Central memory CD8-positive, alpha-beta T cell (primary cell): ENCODE data around the gene DOCK1.

Experiments
- ATAC-seq: fragments of 150-1000 bp; cut with Tn5 transposase; replicated peaks from 2 replicates; pipeline ENCODE4 v1.10.0; 2022; ENCODE audit warnings: mild to moderate bottlenecking, moderate FRiP score, moderate number of reproducible peaks; ENCODE audit not compliant: poor library complexity, severe bottlenecking; ENCODE audit errors: extremely low read depth
- DNase-seq, 2 donors: peaks; one replicate each; pipeline ENCODE4 v3.0.0; 2021; ENCODE audit warnings: low spot score in 2 of 2
- H3K27ac Mint-ChIP-seq: one replicate; pipeline ENCODE4 v1.8.0; 2022; ENCODE audit warnings: low read depth, mild to moderate bottlenecking, moderate library complexity, mixed read lengths
- H3K27me3 Mint-ChIP-seq: one replicate; pipeline ENCODE4 v1.8.0; 2022; ENCODE audit warnings: mixed read lengths
- H3K36me3 Mint-ChIP-seq: one replicate; pipeline ENCODE4 v1.8.0; 2022; ENCODE audit warnings: mild to moderate bottlenecking, moderate library complexity, mixed read lengths; ENCODE audit not compliant: insufficient read depth
- H3K4me1 Mint-ChIP-seq: one replicate; pipeline ENCODE4 v1.8.0; 2022; ENCODE audit warnings: mixed read lengths
- H3K4me3 Mint-ChIP-seq: one replicate; pipeline ENCODE4 v1.8.0; 2022; ENCODE audit warnings: mild to moderate bottlenecking, moderate library complexity, mixed read lengths
- H3K9me3 Mint-ChIP-seq: one replicate; pipeline ENCODE4 v1.8.0; 2022; ENCODE audit warnings: mixed read lengths

DOCK1 gene

GRCh38 chr10:127267442-127267841 is 362.2 kb downstream of the DOCK1 start:
- DNase-seq = no peak
- Mint-ChIP-seq H3K4me1 (no peaks in the 10 kb centered on the region), H3K27ac (no peak overlapping the region), H3K27me3 (no peaks in the 10 kb centered on the region), H3K4me3 (no peak overlapping the region), H3K36me3 (no peaks in the 10 kb centered on the region), H3K9me3 (no peaks in the 10 kb centered on the region)
- no peak for ATAC-seq

- no peaks in the 10 kb centered on the region for H3K9me3 Mint-ChIP-seq
These were observed 366.8 kb downstream of the DOCK1 start for GRCh38 chr10:127272076-127272475.

GRCh38 chr10:127275272-127275671 is 370.0 kb downstream of the DOCK1 start:
- Mint-ChIP-seq H3K27ac (no peak overlapping the region), H3K27me3 (no peaks in the 10 kb centered on the region)

More at GRCh38 chr10:127272076-127272475, 366.8 kb downstream of the DOCK1 start:
- no peak for ATAC-seq
- H3K4me3 Mint-ChIP-seq = no peak overlapping the region
- H3K36me3 Mint-ChIP-seq = no peaks in the 10 kb centered on the region
- H3K4me1 Mint-ChIP-seq = no peaks in the 10 kb centered on the region
- H3K27me3 Mint-ChIP-seq = no peaks in the 10 kb centered on the region
- H3K27ac Mint-ChIP-seq = no peak overlapping the region
- DNase-seq = no peak

GRCh38 chr10:127275793-127276450 is 370.7 kb downstream of the DOCK1 start:
- Mint-ChIP-seq H3K4me1 (no peaks in the 10 kb centered on the region), H3K27ac (no peak overlapping the region), H3K9me3 (no peaks in the 10 kb centered on the region), H3K36me3 (no peaks in the 10 kb centered on the region), H3K27me3 (no peaks in the 10 kb centered on the region), H3K4me3 (no peak overlapping the region)
- DNase-seq (no peak), ATAC-seq (no peak)

More at GRCh38 chr10:127275272-127275671, 370.0 kb downstream of the DOCK1 start:
- DNase-seq (no peak), ATAC-seq (no peak)
- Mint-ChIP-seq H3K4me3 (no peak overlapping the region), H3K36me3 (no peaks in the 10 kb centered on the region), H3K4me1 (no peaks in the 10 kb centered on the region), H3K9me3 (no peaks in the 10 kb centered on the region)

- peaks cover 1% of the 10 kb centered on the region for H3K4me1 Mint-ChIP-seq
- no peak for DNase-seq
- ATAC-seq = no peak
- no peaks in the 10 kb centered on the region for H3K36me3 Mint-ChIP-seq
- H3K4me3 Mint-ChIP-seq = no peak overlapping the region
- H3K9me3 Mint-ChIP-seq = no peaks in the 10 kb centered on the region
- no peak overlapping the region for H3K27ac Mint-ChIP-seq
- H3K27me3 Mint-ChIP-seq = no peaks in the 10 kb centered on the region
These were observed 371.7 kb downstream of the DOCK1 start for GRCh38 chr10:127276794-127277462.

- H3K9me3 Mint-ChIP-seq = no peaks in the 10 kb centered on the region
- DNase-seq (no peak), ATAC-seq (no peak)
- no peak overlapping the region for H3K27ac Mint-ChIP-seq
- no peak overlapping the region for H3K4me3 Mint-ChIP-seq
- peaks cover 6% of the 10 kb centered on the region for H3K4me1 Mint-ChIP-seq
- no peaks in the 10 kb centered on the region for H3K27me3 Mint-ChIP-seq
- H3K36me3 Mint-ChIP-seq = no peaks in the 10 kb centered on the region
These were observed 372.8 kb downstream of the DOCK1 start for GRCh38 chr10:127278001-127278400.

GRCh38 chr10:127279334-127279774 is 374.1 kb downstream of the DOCK1 start:
- no peak for ATAC-seq
- no peaks in the 10 kb centered on the region for H3K36me3 Mint-ChIP-seq

GRCh38 chr10:127280446-127280845 is 375.2 kb downstream of the DOCK1 start:
- DNase-seq (no peak), ATAC-seq (no peak)
- H3K27ac Mint-ChIP-seq = no peak overlapping the region
- H3K9me3 Mint-ChIP-seq = no peaks in the 10 kb centered on the region
- peaks cover 6% of the 10 kb centered on the region for H3K4me1 Mint-ChIP-seq
- H3K27me3 Mint-ChIP-seq = no peaks in the 10 kb centered on the region
- H3K4me3 Mint-ChIP-seq = no peak overlapping the region
- no peaks in the 10 kb centered on the region for H3K36me3 Mint-ChIP-seq

More at GRCh38 chr10:127279334-127279774, 374.1 kb downstream of the DOCK1 start:
- no peak overlapping the region for H3K27ac Mint-ChIP-seq
- no peaks in the 10 kb centered on the region for H3K27me3 Mint-ChIP-seq
- no peak for DNase-seq
- H3K9me3 Mint-ChIP-seq = no peaks in the 10 kb centered on the region
- peaks cover 6% of the 10 kb centered on the region for H3K4me1 Mint-ChIP-seq
- H3K4me3 Mint-ChIP-seq = no peak overlapping the region

GRCh38 chr10:127283017-127283416 is 377.8 kb downstream of the DOCK1 start:
- H3K4me1 Mint-ChIP-seq = peaks cover 6% of the 10 kb centered on the region
- H3K9me3 Mint-ChIP-seq = no peaks in the 10 kb centered on the region
- H3K4me3 Mint-ChIP-seq = no peak overlapping the region
- DNase-seq (no peak), ATAC-seq (no peak)
- no peak overlapping the region for H3K27ac Mint-ChIP-seq
- H3K27me3 Mint-ChIP-seq = no peaks in the 10 kb centered on the region
- H3K36me3 Mint-ChIP-seq = no peaks in the 10 kb centered on the region

- no peaks in the 10 kb centered on the region for H3K9me3 Mint-ChIP-seq
- no peak overlapping the region for H3K4me3 Mint-ChIP-seq
These were observed 378.3 kb downstream of the DOCK1 start for GRCh38 chr10:127283576-127283975.

GRCh38 chr10:127290850-127291249 is 385.6 kb downstream of the DOCK1 start:
- Mint-ChIP-seq H3K9me3 (no peaks in the 10 kb centered on the region), H3K36me3 (peaks cover 1% of the 10 kb centered on the region), H3K4me1 (peaks cover 26% of the 10 kb centered on the region), H3K27ac (no peak overlapping the region), H3K27me3 (no peaks in the 10 kb centered on the region), H3K4me3 (no peak overlapping the region)
- ATAC-seq (no peak), DNase-seq (no peak)

More at GRCh38 chr10:127283576-127283975, 378.3 kb downstream of the DOCK1 start:
- ATAC-seq (no peak), DNase-seq (no peak)
- Mint-ChIP-seq H3K4me1 (peaks cover 6% of the 10 kb centered on the region), H3K27ac (no peak overlapping the region), H3K27me3 (no peaks in the 10 kb centered on the region), H3K36me3 (no peaks in the 10 kb centered on the region)

GRCh38 chr10:127291329-127291728 is 386.1 kb downstream of the DOCK1 start:
- peaks cover 1% of the 10 kb centered on the region for H3K36me3 Mint-ChIP-seq
- ATAC-seq = no peak
- H3K4me1 Mint-ChIP-seq = peaks cover 29% of the 10 kb centered on the region
- H3K27ac Mint-ChIP-seq = no peak overlapping the region
- H3K9me3 Mint-ChIP-seq = no peaks in the 10 kb centered on the region
- no peak overlapping the region for H3K4me3 Mint-ChIP-seq
- DNase-seq = no peak
- H3K27me3 Mint-ChIP-seq = no peaks in the 10 kb centered on the region

GRCh38 chr10:127292888-127293287 is 387.7 kb downstream of the DOCK1 start:
- DNase-seq = no peak
- Mint-ChIP-seq H3K36me3 (peaks cover 1% of the 10 kb centered on the region), H3K4me1 (peaks cover 29% of the 10 kb centered on the region), H3K27ac (no peak overlapping the region), H3K4me3 (peak overlapping the region; percentile 27), H3K27me3 (no peaks in the 10 kb centered on the region), H3K9me3 (no peaks in the 10 kb centered on the region)
- no peak for ATAC-seq
